Suprapubic skin (tissue), 4 donors: ENCODE measurements around the gene ADGRF4. TPM values are rescaled to one million over a fixed set of nuclear protein-coding genes. Genes with fewer than 3 reads are reported as not detected.
A peak's percentile ranks its signal among the peaks of the same experiment; 100 is the strongest.

Experiments
- DNase-seq, 2 donors: peaks; one replicate each; pipeline ENCODE4 v3.0.0-alpha.2; 2019; ENCODE audit warnings: low spot score in 2 of 2
- H3K27ac ChIP-seq: fragments of 200-600 bp; sonication (generic); one replicate; pipeline ENCODE4 v1.5.1; 2019
- H3K27me3 ChIP-seq: fragments of 200-600 bp; sonication (generic); one replicate; pipeline ENCODE4 v1.5.1; 2019
- H3K36me3 ChIP-seq: fragments of 200-600 bp; sonication (generic); one replicate; pipeline ENCODE4 v1.5.1; 2019
- H3K4me1 ChIP-seq: fragments of 200-600 bp; sonication (generic); one replicate; pipeline ENCODE4 v1.5.1; 2019
- H3K4me3 ChIP-seq: fragments of 200-600 bp; sonication (generic); one replicate; pipeline ENCODE4 v1.5.1; 2019; ENCODE audit warnings: mild to moderate bottlenecking
- H3K9me3 ChIP-seq: fragments of 200-600 bp; sonication (generic); one replicate; pipeline ENCODE4 v1.5.1; 2019
- CTCF ChIP-seq, 2 donors: fragments of 200-600 bp in 1 of 2; fragments of 450-650 bp in 1 of 2; sonication (generic) in 1 of 2; IDR thresholded peaks; one replicate each; pipeline ENCODE4 v1.5.1; 2016 to 2019; ENCODE audit warnings: antibody characterized with exemption in 2 of 2, mild to moderate bottlenecking in 1 of 2, moderate library complexity in 1 of 2
- EP300 ChIP-seq: sonication (generic); formaldehyde crosslinking; IDR thresholded peaks from one replicate; pipeline ENCODE4 v1.6.1; 2017; ENCODE audit warnings: antibody characterized with exemption
- POLR2A ChIP-seq, 2 donors: fragments of 450-650 bp; IDR thresholded peaks; one replicate each; pipeline ENCODE4 v1.6.1; 2017; ENCODE audit warnings: antibody characterized with exemption in 2 of 2, mild to moderate bottlenecking in 2 of 2, moderate library complexity in 2 of 2
- POLR2AphosphoS5 ChIP-seq, 3 donors: sonication (generic); formaldehyde crosslinking; IDR thresholded peaks; one replicate each; pipeline ENCODE4 v1.6.1; 2017; ENCODE audit warnings: antibody characterized with exemption in 3 of 3
- WGBS: methylation state at CpG from one replicate; pipeline ENCODE4 v1.1.5; 2018; 5-methylcytosine and 5-hydroxymethylcytosine counted together
- total RNA-seq, 4 donors: library from RNA; depleted of rRNA; stranded (reverse); fragments of >200 nt; gene quantifications; one replicate each; pipeline ENCODE4 v1.1.0, GENCODE V29; 2016

The ADGRF4 gene
- total RNA-seq: 10 to 100 TPM; 38.9 to 74.3 (median 45.3) TPM

GRCh38 chr6:47698342-47698787 is at the start of gene ADGRF4:
Gene ADGRF4 (plus strand): TSS chr6:47698580. CDS start chr6:47707246, 8,666 bp downstream.
- TF ChIP-seq EP300: no peak
- TF ChIP-seq CTCF (IDR thresholded peaks at IDR 0.05): no peak
- Histone ChIP-seq H3K27ac (peak within 1 kb of the TSS; percentile 85), H3K27me3 (no peaks in the 10 kb centered on the region), H3K4me3 (peak within 1 kb of the TSS; percentile 26), H3K9me3 (no peaks in the 10 kb centered on the region), H3K36me3 (no peaks in the 10 kb centered on the region), H3K4me1 (peaks cover 16% of the 10 kb centered on the region)
- no peak for DNase-seq
- WGBS: 72% methylated on average over 5 of the region's 5 CpGs

GRCh38 chr6:47650553-47651432 is 47.6 kb upstream of the ADGRF4 start:
- no peak overlapping the region for H3K27ac ChIP-seq
- no peaks in the 10 kb centered on the region for H3K27me3 ChIP-seq
- H3K9me3 ChIP-seq: no peaks in the 10 kb centered on the region
- no peak for TF ChIP-seq POLR2AphosphoS5 (IDR thresholded peaks at IDR 0.05)
- no peak for TF ChIP-seq EP300
- TF ChIP-seq POLR2A (IDR thresholded peaks at IDR 0.05): no peak
- TF ChIP-seq CTCF (IDR thresholded peaks at IDR 0.05): no peak
- H3K4me3 ChIP-seq: no peak overlapping the region
- H3K36me3 ChIP-seq: no peaks in the 10 kb centered on the region
- peaks cover 9% of the 10 kb centered on the region for H3K4me1 ChIP-seq
- 51% methylated on average over 3 of the region's 3 CpGs for WGBS
- DNase-seq: no peak

GRCh38 chr6:47651505-47651944 is 46.9 kb upstream of the ADGRF4 start:
- TF ChIP-seq POLR2AphosphoS5 (IDR thresholded peaks at IDR 0.05): no peak
- no peak for TF ChIP-seq POLR2A (IDR thresholded peaks at IDR 0.05)
- no peak for TF ChIP-seq CTCF (IDR thresholded peaks at IDR 0.05)
- TF ChIP-seq EP300: no peak
- Histone ChIP-seq H3K36me3 (no peaks in the 10 kb centered on the region), H3K9me3 (no peaks in the 10 kb centered on the region), H3K27ac (no peak overlapping the region), H3K4me3 (no peak overlapping the region), H3K4me1 (peaks cover 9% of the 10 kb centered on the region), H3K27me3 (no peaks in the 10 kb centered on the region)
- DNase-seq: no peak
- WGBS: 39% methylated on average over 6 of the region's 6 CpGs

- WGBS: 89% methylated on average over 5 of the region's 5 CpGs
- H3K27ac ChIP-seq: no peak overlapping the region
These were observed 44.7 kb upstream of the ADGRF4 start for GRCh38 chr6:47653706-47654105.

More at GRCh38 chr6:47653706-47654105, 44.7 kb upstream of the ADGRF4 start:
- DNase-seq: no peak
- H3K36me3 ChIP-seq: no peaks in the 10 kb centered on the region
- no peaks in the 10 kb centered on the region for H3K9me3 ChIP-seq
- peaks cover 9% of the 10 kb centered on the region for H3K4me1 ChIP-seq
- H3K27me3 ChIP-seq: no peaks in the 10 kb centered on the region
- H3K4me3 ChIP-seq: no peak overlapping the region
- TF ChIP-seq EP300 (no peak), POLR2AphosphoS5 (IDR thresholded peaks at IDR 0.05) (no peak), CTCF (IDR thresholded peaks at IDR 0.05) (no peak), POLR2A (IDR thresholded peaks at IDR 0.05) (no peak)
